Left forelimb (tissue), 1 donor: Measurements from ENCODE around the gene ERMARD.
"Not testable (repeated sequence)": the region's sequence is repeated elsewhere in the genome, so short reads cannot be mapped to it uniquely, and the experiment has no call there.

Experiments used
- DNase-seq: peaks from one replicate; pipeline ENCODE4 v3.0.0-alpha.2; 2018; ENCODE audit warnings: low spot score

Gene ERMARD

DNA sequence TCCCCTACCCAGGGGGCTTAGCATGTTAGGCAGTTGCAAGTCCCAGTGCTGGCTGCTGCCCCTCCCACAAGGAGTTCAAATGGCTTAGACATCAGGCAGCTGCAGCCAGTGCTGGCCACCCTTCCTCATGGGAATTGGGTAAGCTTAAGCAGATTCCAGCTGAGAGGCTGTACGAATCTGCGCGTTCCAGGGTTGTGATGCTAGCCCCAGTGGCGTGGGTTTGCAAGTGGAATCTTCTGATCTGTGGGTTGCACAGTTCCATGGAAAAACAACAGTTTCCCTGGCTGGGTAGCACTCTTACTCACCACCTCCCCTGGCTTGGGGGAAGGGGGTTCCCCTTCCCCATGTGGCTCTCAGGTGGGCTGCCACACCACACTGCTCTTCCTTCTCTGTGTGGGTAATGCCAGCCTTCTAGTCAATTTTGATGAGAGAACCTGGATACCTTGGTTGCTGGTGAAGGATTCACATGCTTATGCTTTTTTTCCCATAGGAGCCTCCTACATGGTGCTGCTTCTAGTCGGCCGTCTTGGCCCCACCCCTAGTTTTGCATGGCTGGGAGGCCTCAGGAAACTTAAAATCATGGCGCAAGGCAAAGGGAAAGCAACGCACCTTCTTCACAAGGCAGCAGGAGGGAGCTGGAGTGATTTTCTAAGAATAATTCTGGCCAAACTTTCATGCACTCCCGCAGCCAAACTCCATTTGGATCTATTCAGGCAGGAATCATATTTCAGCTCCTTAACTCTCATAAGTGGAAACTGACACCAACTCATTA, 13.0 kb upstream of the ERMARD start:
- DNase-seq: no peak

DNA sequence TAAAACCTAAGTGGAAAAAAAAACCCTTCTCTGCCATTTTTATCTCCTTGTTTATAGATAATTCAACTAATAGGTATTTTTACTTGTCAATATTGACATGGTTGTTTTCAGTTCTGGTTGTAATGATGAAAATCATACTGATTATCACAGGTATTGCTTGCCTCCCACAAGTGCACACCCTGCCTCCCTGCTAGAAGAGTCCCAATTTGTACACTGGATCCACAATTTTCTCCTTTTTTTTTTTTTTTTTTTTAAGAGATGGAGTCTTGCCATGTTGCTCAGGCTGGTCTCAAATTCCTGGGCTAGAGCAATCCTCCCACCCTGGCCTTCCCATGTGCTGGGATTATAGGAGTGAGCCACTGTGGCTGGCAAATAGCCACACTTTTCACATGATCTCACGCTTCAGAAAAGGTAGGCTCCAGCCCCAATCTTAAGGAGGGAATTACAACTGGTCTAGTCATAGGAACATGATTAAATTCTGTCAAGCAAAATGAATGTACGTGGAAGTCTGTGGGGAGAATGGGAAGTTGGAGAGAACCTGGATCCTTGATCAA, 12.4 kb upstream of the ERMARD start:
- DNase-seq: no peak

DNA sequence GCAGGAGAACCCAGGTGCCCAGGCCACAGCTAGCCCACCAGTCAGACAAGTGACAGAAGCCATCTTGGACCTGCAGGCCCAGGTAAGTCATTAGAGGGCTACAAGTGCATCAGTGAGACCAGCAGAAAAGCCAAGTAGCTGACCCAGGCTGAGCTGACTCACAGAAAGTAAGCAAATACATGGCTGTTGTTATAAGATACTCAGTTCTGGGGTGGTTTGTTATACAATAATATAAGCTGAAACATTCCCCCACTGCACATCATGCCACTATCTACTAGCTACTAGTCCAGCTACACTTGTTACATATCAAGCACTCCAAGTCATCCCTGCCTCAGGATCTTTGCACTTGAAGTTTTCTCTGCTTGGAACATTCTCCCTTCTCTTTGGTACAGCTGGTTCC, 10.1 kb upstream of the ERMARD start:
- DNase-seq: no peak

DNA sequence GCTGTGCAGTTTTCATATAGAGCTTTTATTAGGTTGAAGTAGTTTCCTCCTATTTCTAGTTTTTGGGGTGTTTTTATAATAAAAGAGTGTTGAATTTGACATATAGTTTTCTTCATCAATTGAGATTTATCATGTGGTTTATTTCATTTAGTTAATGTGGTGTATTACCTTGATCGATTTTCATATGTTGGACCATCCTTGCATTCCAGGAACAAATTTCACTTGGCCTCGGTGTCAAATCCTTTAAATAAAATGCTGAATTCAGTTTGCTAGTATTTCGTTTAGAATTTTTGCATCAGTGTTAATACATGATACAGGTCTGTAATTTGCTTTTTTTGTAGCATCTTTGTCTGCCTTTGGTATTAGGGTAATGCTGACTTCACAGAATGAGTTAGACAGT, 6.0 kb upstream of the ERMARD start:
- DNase-seq: no peak

DNA sequence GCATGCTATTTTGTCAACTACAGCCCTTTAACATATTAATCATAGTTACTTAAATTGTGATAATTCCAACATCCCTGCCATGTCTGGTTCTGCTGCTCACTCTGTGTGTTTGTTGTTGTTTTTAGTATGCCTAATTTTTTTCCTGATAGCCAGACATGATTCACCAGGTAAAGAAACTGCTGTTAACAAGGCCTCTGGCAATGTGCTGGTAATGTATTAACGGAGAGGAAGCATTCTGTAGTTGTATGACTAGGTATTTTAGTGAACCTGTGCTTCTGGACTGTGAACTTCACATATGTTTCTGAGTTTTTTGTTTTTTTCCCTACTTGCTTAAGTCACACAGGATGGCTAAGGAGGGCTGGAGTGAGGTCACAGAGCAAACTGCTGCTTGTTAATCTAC, 4.9 kb upstream of the ERMARD start:
- DNase-seq: no peak

DNA sequence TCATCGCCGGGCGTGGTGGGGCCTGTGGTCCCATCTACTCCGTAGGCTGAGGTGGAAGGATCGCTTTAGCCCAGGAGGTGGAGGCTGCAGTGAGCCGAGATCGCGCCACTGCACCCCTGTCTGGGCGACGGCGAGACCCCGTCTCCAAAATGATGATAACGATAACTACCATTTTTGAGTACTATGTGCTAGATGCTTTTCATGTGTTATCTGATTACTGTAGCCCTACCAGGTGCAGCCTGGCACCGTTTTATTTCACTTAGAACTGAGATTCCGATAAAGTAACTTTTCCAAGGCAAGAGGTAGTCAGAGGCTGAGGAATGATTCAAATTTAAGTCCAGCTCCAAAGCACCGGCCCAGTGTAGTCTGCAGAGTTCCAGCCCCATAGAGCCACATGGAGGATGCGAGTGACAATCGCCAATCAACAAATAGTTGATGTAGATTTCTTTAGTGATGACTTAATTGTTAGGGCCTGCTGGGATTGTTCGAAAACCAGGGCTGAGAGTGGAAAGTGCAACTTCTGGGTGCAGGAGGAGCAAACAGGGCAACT, 727 bp downstream of the ERMARD start:
- DNase-seq: no peak

DNA sequence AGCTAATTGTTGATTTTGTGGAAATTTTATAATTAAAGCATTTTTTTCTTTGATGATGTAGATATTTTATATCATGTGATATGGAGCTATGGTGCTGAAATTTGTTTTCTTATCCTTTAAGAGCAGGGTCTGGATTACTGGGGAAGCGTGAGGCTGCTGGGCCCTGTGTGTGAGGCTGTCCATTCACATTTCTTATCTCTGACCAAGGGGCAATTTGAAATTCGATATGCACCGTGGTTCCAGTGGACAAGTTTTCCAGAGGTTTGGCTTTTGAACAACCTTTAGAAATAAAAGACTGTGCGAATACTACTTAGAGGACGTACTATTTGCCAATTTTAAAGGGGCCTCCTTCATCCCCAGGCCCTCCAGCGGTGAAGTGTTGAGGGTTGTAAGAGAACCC, 3.7 kb downstream of the ERMARD start:
- DNase-seq: no peak

DNA sequence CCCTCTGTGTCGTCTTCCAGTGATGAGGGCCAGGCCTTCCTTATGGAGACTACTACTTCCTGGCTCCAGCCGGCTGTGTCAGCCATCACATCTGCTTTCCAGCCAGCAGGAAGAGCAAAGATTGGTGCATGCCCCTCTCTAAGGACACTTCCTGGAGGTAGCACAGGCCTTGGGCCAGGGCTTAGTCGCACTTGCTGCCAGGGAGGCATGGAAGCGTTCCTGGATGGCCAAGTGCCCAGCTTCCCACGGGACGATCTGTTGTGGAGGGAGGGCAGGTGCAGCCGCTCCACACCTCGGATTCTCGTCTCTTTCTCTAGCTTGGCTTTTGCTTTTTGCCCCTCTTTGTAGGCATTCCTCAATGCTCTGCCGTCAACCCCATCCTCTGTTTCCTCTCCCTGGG, 11.9 kb downstream of the ERMARD start:
- no peak for DNase-seq

DNA sequence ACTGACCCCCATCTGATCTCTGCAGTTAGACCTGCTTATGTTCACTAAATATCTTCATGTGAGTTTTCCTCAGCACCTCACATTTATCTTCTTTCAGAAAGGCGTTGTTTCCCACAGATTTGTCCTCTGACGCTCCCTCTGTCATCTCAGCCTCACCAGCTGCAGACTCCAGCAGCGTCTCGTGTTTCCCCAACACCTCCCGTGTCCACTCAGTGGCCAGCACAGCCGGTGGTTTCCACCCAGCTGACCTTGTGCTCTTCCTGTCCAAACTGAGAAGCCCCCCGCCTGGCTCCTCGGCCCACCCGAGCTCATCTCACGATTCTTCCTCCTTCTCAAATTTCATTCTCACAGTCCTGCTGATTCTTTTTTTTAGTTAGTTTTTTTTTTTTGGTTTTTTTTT, 12.5 kb downstream of the ERMARD start:
- DNase-seq: no peak

DNA sequence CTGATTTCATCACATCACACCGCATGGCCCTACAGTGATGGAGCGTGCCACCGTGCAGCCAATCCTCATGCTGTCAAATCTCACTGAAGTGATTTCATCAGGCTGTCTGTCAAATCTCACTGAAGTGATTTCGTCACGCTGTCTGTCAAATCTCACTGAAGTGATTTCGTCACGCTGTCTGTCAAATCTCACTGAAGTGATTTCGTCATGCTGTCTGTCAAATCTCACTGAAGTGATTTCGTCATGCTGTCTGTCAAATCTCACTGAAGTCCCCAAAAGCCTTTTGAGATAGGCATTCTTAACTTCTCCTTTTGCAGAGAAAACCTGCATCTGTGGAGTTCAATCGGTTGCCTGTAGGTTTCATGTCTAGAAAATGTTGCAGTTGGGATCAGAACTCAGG, 14.4 kb downstream of the ERMARD start:
- DNase-seq: not testable (repeated sequence)

DNA sequence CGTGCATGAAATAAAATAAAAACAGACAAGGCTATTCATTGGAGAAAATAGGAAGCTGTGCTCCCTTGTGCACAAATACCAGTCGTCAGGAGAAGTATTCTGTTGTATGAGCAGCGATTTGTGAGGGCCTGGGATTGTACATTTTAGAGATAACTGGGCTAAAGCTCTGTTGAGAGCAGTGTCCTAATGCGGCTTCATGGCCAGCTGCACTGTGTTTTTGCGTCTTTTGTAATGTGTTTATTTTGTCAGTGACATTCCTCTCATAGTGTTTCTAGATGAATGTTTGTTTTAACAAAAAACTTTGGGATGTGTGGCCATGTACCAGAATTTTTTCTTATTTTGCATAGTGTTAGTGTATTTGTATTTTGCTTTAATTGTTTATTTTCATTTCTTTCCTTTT, 14.8 kb downstream of the ERMARD start:
- DNase-seq: no peak

DNA sequence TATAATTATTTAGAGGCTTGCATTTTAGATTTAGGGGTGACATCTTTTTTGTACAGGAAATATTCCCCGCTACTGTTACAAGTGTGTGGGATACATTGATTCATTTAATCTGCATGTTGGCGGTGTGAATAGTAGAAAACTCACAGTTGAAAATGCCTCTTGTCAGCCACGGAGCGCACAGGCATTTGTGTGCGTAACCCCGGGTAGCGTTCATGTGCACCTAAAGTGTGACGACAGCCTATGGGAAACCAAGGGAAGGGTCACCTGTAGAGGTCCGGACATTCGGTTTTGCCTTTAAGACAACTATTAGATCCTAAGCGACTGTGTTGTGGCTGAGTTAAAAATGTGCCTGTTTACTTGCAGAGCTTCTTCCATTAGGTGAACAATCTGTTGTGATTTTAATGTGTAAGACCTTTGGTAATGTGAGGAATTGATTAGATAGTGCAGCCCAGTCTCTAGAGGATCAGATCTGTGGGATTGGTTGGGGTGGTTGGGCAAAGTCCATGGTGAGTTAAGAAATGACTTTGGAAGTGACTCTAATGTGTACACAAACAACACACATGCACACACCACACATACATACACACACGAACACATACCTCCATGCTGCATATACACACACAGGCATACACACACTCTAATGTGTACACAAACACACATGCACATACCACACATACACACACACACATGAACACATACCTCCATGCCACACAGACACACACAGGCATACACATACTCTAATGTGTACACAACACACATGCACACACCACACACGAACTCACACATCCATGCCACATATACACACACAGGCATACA, 15.7 kb downstream of the ERMARD start:
- no peak for DNase-seq

DNA sequence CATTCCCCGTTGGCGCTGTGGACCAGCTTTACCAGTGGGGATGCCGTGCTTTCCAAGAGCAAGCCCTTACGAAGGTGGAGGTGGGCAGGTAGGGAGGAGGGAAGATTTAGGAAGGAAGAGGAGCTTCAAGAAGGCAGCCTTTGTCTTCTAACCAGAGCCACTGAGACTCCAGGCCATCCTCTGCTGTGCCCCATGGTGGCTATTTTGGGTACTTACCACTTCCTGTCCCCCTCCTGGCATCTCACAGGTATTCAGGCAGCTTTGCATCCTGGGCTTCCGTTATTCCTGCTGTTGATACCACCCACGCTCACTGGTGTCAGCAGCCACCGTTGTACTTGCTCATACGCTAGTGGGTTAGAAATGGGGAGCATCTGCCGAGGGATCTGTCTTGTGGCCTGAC, 22.9 kb downstream of the ERMARD start:
- no peak for DNase-seq

DNA sequence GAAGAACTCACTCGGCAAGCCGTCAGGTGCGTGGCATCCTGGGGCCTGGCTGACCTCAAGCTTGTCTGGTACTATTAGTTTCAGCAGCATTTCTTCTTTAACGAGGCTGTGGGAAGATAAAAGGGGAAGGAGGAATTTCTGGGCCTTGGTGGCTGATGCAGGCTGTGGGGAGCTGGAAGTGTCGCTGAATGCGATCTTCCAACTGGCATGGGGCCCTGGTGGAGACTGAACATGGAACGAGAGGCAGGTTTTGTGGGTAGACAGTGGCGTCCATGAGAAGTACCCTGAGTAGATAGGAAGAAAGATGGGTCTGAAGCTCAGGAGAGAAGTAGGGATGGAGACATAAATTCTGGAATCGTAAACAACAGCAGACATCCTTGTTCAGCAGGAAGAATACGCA, 23.9 kb downstream of the ERMARD start:
- DNase-seq: no peak

DNA sequence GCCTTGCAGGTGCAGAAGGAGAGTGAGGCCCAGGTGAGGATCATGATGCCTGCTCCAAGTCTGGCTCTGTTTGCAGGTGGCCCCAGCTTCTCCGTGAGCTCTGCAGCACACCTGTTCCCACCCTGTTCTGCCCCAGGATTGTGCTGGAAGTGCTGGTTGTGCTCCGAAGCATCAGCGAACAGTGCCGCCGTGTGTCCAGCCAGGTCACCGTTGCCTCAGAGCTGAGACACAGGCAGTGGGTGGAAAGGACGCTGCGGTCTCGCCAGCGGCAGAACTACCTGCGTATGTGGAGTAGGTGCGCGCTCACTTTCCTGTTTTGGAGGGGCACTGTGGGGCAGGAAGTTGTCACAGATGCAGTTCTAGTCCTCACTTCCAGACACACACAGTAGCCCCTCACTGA, 25.0 kb downstream of the ERMARD start:
- no peak for DNase-seq

DNA sequence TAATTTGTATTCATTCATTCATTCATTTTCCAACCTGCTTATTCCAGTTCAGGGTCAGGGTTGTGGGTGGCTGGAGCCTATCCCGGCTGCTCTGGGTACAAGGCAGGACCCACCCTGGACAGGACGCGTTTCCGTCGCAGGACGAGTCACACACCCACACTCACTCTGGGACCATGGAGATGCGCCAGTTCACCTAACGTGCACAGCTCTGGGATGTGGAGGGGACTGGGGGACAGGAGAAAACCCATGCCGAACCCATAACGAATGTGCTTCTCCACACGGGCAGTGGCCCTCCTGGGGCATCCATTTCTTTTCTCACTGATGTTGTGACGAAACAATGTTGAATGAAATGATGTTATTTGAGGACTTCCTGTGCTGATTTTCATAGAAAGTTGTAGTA, 26.5 kb downstream of the ERMARD start:
- DNase-seq: no peak

DNA sequence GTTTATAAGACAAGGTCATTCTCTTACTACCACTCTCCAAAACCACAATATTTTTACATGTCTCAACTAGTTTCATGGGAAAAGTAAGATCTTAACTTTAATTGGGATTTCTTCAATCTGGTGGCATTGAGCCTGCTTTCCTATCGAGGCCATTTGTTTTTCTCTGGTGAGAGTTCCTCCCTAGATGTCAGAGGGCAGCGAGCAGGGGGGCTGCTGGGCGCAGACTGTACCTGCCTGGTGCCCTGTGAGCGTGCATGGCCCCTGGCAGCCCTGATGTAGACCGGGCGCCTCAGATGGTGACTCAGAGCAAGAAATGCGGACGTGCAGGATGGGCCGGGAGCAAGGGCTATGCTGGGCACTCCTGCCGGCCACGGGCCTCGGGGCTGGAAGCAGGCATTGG, 27.2 kb downstream of the ERMARD start:
- DNase-seq: no peak

DNA sequence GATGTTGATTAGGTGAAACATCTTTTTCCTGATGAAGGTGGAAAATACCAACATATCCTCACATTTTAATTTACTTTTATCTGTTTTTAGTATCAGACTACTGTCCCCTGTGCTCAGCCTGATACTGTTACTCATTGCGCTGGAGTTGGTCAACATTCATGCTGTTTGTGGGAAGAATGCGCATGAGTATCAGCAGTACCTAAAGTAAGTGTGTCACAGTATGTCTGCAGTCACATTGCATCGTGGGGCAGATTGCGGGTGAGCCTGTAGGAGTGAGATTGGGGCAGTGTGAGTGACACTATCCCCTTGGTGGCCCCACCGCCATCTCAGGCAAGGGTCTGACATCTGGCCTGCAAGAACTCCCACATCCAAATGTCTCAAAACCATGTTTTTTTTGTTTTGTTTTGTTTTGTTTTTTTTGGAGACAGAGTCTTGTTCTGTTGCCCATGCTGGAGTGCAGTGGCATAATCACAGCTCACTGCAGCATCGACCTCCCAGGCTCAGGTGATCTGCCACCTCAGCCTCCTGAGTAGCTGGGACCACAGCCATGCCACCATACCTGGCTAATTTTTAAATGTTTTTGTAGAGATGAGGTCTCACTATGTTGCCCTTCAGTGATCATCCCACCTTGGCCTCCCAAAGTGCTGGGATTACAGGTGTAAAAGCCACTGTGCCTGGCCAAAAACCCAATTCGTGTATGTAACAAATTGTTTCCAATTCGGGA, 27.8 kb downstream of the ERMARD start:
- no peak for DNase-seq

DNA sequence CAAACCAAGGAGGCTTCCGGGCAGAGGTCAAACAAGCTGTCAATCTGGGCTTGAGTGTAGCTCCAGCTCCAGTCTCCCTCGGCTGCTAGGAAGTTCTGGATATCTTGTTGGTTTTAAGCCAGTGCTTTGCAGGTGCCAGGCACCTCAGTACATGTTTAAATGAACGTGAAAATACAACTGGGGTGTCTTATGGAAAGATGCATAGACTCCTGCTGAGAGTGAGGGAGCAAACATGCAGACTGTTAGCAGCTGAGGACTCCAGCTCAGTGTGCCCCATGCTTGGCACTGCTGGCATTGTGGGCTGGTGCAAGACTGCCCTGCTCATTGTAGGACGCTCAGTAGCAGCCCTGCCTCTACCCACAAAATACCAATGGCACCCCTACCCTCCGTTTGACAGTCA, 28.5 kb downstream of the ERMARD start:
- DNase-seq: no peak

DNA sequence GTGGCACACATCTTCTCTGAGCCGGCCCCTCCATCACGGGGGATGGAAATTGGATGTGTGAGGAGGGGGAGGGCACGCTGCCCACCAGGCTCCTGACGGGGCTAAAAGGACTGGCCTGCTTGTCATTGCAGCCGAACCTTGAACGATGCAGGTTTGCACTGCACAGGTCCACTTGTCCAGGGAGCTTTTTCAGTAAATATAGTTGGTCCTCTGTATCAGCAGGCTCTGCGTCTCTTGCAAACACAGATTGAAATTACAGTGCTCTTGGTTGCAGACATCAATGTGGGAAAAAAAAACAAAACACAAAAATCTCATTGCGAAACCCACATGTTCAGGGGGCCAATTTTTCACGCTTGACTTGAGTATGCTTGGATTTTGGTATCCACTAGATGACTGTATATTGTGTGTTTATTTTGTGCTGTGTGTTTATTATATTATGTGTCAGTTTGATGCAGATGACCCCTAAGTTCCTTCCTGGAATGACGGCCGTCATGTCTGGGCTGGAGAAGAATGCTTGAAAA, 29.2 kb downstream of the ERMARD start:
- DNase-seq: no peak

DNA sequence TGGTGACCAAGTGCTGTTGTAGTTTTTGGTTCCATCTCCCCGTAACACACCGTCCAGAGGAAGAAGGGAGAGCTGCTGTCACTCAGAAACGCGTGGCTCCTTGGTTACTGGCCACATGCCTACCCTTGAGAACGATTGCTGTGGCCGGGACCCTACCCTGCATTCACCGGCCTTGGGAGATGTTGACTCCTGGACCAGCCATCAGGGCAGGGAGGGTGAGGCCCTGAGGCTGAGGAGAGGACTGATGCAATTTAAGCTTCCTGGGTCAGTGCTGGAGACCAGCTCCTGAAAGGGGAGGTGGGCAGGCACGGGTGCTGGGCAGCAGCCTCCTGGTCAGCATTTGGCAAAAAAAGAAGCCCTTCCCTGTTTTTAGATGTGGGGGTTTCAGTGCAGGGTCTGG, 31.5 kb downstream of the ERMARD start:
- peak; percentile 31 for DNase-seq

DNA sequence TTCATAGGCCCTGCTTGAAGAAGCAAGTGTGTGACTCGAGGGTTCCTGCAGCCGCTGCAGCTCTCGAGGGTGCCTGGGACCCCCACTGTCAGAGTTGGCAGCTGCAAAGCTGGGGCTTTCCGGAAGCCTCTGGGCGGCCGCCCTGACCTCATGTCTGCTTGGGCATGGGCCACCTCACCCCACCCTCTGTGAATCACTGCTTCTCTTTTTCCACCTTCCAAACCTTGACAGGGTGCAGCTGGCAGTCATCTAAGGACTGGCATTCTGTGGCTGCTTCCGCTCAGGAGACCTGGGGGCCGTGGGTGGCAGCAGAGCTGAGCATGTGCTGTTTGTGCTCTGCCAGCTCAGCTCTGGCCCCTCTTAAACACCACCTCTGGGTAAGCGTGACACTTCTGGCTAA, 32.0 kb downstream of the ERMARD start:
- DNase-seq: peak; percentile 40
